DMS53 treated with DMSO at 0.1 percent for 48 hours (cell line): ENCODE measurements around the gene ELP1.
"Not testable (repeated sequence)": the region's sequence is repeated elsewhere in the genome, so short reads cannot be mapped to it uniquely, and the experiment has no call there.

Source experiments
- DNase-seq: peaks from one replicate; lab custom pipeline; 2025; ENCODE audit not compliant: unreplicated experiment; lab: John Stamatoyannopoulos, UW

ELP1 gene

DNA sequence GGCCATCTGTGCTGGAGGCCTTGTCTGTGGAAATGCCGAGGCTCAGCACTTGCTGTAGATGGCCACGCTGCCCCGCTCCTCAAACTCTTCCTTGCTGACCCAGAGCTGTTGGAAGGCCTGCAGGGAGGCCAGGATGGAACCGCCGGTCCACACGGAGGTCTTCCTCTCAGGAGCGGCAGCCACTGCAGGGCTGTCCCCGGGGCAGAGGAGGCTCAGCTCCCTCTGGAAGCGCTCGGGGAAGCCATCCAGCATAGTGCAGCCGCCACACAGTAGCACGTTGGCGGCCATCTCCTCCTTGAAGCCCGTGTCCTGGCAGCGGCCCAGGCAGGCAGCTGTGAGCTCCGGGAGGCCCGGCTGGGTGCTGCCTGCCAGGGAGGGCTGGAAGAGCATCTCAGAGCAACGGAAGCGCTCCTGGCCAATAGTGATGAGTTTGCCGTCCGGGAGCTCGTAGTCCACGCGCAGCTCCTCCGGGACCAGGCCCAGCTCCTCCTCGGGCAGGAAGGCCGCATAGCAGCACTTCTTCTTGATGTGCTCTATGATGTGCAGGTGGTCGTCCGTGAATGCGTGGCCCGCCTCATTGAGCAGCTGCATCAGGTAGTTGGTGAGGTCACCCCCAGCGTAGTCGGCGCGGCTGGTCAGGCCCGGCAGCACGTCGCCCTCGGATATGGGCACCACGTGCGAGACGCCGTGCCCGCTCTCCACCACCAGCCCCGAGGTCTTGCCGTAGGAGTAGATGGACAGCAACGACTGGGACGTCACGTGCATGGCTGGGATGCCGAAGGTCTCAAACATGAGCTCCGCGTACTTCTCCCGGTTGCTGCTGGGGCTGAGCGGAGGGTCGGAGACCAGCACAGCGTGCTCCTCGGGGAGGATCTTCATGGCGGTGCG, 79.0 kb downstream of the ELP1 start:
- DNase-seq: no peak

DNA sequence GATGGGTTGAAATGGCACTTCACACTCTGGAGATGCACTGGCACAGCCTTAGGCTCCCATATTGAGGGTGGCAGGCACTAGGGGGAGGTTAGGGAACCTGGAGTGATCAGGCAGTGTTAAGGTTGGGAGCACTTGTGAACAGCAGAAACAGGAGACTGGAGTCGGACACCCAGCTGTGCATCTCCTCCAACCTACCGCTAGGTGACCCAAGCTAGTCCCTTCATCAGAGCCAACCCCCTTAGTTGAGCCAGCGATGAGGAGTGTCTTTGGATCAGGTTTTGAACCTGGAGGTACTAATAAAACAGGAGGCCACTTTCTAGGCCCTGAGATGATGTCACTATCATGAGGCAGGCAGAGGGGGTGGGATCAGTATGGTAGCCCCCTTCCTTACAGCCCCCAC, 79.8 kb downstream of the ELP1 start:
- no peak for DNase-seq

DNA sequence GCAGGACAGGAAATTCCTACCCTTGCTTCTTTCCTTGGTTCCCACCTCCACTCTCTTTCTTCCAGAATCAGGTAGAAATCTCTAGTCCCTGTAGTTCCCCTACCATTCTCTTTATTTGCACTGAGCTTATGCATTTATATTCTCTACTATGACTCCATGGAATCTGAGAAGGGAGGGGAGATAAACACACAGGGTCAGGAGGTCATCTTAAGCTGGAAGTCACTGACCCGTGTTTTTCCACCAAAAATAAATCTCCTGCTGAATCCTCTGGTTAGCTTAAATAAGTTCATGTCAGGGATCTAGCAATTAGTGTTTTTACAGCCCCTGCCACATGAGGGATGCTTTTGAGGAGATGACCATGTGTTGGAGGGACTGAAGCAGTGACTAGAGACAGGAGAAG, 81.8 kb downstream of the ELP1 start:
- DNase-seq: no peak

DNA sequence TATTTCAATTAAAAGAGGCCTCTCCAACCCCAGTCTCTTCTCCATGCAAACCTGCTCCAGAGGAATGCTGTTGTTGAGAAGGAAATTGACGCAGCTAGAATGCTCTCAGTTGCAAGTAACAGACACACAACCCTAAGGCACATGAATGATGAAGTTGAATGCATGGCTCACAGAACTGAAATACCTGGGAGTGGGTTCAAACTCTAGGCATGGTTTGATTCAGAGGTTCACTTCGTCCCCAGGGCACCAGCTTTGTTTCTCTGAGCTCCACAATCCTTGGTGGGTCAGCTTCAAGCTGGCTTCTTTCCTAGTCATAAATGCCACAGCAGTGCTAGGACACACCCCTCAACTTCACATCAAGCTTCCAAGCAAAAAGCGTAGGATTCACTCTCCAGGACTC, 82.8 kb downstream of the ELP1 start:
- no peak for DNase-seq

DNA sequence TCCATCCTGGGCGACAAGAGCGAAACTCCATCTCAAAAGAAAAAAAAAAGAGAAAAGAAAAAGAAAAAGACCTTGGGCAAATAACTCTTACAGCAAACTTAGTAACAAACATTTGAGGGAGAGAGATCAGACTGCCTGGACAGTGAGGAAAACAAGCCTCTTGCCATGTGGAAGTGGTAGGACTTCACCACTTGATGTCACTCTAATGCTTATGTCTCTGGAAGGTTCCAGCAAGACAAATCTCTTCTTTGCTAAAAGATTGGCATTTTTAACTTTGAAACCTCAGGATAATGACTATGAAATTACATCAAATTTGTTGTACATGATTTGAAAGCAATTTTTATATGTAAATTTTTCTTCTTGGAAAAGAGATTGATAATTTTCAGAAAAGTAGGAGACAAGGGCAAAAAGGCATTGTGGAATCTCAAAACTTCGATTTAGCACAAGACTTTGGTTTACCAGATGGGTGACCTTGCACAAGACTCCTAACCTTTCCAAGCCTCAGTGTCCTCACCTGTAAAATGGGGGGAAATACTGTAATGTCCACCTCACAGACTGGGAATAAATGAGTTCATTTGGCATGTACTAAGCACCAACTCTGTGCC, 83.5 kb downstream of the ELP1 start:
- DNase-seq: peak; percentile 4

GRCh38 chr9:108848296-108848695, 85.6 kb downstream of the ELP1 start:
- not testable (repeated sequence) for DNase-seq

GRCh38 chr9:108845947-108846346, 88.0 kb downstream of the ELP1 start:
- DNase-seq: no peak

GRCh38 chr9:108845507-108845906, 88.4 kb downstream of the ELP1 start:
- DNase-seq: no peak

GRCh38 chr9:108844856-108845255, 89.1 kb downstream of the ELP1 start:
- no peak for DNase-seq

- DNase-seq: no peak
These were observed 89.5 kb downstream of the ELP1 start for GRCh38 chr9:108844391-108844790.

DNA sequence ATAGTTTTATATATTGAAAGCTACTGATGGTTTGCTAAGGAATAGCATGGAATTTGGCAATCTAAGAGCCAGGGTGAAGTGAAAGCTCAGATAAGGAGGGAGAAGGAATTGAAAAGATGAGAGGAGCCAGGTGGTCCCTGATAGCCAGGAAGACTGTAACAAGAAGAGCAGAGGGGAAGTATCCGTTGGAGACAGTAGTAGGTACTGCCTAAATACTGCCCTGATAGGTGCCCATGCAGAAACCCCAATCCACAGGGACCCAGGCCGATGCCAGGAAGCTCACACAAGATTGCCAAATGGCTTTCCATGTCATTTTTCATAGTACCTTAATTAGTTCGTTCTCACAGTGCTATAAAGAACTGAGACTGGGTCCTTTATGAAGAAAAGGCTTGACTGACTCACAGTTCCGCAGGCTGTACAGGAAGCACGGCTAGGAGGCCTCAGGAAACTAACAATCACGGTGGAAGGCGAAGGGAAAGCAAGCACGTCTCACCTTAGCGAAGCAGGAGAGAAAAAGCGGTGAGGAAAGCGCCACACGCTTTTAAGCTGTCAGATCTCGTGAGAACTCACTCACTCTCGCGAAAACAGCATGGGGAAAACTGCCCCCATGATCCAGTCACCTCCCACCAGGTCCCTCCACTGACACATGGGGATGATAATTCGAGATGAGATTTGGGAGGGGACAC, 91.2 kb downstream of the ELP1 start:
- DNase-seq: no peak

DNA sequence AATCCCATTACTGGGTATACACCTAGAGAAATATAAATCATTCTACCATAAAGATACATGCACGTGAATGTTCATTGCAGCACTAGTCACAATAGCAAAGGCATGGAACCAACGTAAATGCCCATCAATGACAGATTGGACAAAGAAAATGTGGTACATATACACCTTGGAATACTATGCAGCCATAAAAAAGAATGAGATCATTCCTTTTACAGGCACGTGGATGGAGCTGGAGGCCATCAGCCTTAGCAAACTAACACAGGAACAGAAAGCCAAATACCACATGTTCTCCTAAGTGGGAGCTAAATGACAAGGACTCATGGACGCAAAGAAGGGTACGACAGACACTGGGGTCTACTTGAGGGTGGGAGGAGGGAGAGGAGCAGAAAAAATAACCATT, 94.4 kb downstream of the ELP1 start:
- DNase-seq: not testable (repeated sequence)

DNA sequence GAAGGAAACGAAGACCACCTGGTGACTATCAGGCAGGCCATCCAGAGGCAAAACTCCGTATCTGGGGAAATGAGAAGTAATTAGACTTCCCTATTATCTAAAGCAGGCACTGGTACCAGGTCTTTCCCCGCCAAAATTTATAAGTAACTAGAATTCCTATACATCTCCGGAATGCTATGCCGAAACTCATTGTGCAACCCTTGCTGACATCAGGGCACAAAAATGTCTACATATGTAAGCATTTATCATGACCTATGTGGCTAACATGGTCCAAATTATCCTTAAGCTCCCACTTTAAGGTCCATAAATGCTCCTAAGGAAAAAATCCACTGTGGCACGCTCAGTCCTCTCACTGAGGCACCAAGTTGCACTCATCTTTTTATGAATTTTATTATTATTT, 95.9 kb downstream of the ELP1 start:
- DNase-seq: no peak

DNA sequence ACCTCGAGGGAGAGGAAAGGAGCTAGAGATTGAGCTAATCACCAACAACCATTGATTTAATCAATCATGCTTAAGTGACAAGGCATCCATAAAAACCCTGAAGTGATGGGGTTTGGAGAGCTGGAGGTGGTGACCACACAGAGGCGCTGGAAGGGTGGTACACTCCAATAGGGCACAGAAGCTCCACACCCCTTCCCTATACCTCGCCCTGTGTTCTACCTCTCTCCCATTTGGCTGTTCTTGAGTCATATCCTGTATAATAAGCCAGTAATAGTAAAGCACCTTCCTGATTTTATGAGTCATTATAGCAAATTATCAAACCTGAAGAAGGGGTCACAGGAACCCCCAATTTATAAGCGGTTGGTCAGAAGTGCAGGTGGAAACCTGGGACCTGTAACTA, 96.4 kb downstream of the ELP1 start:
- no peak for DNase-seq

GRCh38 chr9:108836781-108837180, 97.1 kb downstream of the ELP1 start:
- DNase-seq: no peak

DNA sequence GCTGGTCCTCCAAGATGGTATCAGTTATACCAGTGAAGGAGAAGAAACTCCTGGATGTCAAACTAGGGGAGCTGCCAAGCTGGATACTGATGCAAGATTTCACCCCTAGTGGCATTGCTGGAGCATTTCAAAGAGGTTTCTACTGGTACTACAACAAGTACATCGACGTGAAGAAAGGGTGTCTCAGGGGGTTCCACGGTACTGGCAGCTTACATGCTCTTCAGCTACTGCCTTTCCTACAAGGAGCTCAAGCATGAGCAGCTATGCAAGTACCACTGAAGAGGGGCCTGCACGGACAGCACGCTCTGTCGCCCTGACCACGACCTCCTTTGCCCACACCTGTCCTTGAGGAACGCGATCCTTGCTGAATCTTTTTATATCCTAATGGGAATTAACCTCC, 97.6 kb downstream of the ELP1 start:
- no peak for DNase-seq

- no peak for DNase-seq
These were observed 98.1 kb downstream of the ELP1 start for GRCh38 chr9:108835831-108836230.

- DNase-seq: no peak
These were observed 98.8 kb downstream of the ELP1 start for GRCh38 chr9:108834959-108835665.

GRCh38 chr9:108832179-108832500, 101.8 kb downstream of the ELP1 start:
- DNase-seq: no peak

DNA sequence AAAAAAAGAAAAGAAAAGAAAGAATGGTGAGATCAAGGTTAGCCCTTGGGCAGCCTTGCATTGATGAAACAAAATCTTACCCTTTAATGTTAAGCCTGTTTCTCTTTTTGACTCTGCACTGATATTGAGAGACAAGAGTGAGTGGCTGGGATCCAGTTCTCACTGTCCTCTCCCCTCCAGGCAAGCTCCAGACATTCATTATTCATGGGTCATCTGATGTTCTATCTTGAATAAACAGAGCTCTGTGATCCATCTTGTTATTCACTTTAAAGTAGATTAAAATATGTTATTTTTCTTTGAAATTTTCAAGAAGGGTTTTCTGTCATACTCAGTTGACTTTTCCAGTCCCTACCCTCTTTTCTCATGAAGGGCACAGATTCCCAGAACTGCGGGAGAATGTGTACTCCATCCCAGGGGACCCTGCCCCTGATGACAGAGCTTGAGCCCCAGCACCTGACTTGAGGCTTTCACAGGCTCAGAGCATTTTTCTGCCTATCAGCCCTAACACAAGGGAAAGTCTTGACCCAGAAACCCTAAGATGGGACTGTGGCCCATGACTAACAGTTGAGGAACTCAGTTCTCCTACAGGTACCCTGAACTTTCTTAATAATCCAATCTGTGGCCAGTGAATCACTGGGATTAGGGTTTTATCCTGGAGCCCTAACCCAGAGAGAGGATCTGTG, 102.3 kb downstream of the ELP1 start:
- DNase-seq: no peak

DNA sequence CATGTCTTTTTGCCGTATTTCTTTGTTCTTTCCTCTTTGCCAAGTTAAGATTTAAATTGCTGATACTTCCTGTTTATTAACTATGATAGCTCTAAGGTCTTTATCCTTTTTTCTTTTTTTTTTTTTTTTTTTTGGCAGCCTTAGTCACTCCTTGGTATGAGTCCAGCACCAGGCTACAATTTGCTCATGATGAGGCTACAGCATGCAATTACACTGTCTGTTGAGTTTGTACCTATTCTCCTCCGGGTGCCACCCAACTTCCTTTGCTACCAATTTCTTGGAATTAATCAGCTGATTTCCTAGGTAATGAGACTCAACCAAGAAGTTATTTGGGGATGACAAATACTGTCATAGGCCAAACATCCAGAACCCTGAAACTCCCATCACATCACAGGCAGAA, 103.7 kb downstream of the ELP1 start:
- DNase-seq: no peak
